ENCODE results near the gene GALNT2.

The GALNT2 gene
- long read RNA-seq, full-length matches to known transcripts: 46 of 76 reads
- long read RNA-seq, partial matches to known transcripts: 23 of 76 reads
- long read RNA-seq, other reads (novel, unspliced or antisense): 7 of 76 reads

- Histone ChIP-seq H3K4me3 (replicated peaks; ENCODE audit: insufficient read depth, low read length) (peak within 1 kb of the TSS; percentile 70), H3K27me3 (ENCODE audit: insufficient read depth, poor library complexity, severe bottlenecking) (no peaks in the 10 kb centered on the region), H3K27ac (replicated peaks) (peak within 1 kb of the TSS; percentile 92)
- DNase-seq (ENCODE audit: low read depth in 1 of 2, low spot score in 1 of 2): peak; percentile 83 to 90
- TF ChIP-seq CTCF (IDR thresholded peaks at IDR 0.05; ENCODE audit: insufficient read depth, low read length): no peak
- no peak for TF ChIP-seq SPI1 (IDR thresholded peaks at IDR 0.05; ENCODE audit: borderline replicate concordance, low read depth)
- no peak for TF ChIP-seq GABPA (IDR thresholded peaks at IDR 0.05; ENCODE audit: low read depth)
- TF ChIP-seq REST (IDR thresholded peaks at IDR 0.05; ENCODE audit: insufficient replicate concordance, low read depth): no peak
- TF ChIP-seq POLR2AphosphoS5 (IDR thresholded peaks at IDR 0.05; ENCODE audit: low read depth): peak; percentile 50
Observed at GRCh38 chr1:230066466-230067404, at the start of gene GALNT2. GALNT2 (plus strand) TSS chr1:230067238; CDS start chr1:230067281, 43 bp downstream.

- Histone ChIP-seq H3K27me3 (ENCODE audit: insufficient read depth, poor library complexity, severe bottlenecking) (no peaks in the 10 kb centered on the region), H3K27ac (replicated peaks) (no peak overlapping the region), H3K4me3 (replicated peaks; ENCODE audit: insufficient read depth, low read length) (no peak overlapping the region)
- DNase-seq (ENCODE audit: low read depth in 1 of 2, low spot score in 1 of 2): no peak
- no peak for TF ChIP-seq POLR2AphosphoS5 (IDR thresholded peaks at IDR 0.05; ENCODE audit: low read depth)
- no peak for TF ChIP-seq CTCF (IDR thresholded peaks at IDR 0.05; ENCODE audit: insufficient read depth, low read length)
- TF ChIP-seq SPI1 (IDR thresholded peaks at IDR 0.05; ENCODE audit: borderline replicate concordance, low read depth): no peak
- no peak for TF ChIP-seq REST (IDR thresholded peaks at IDR 0.05; ENCODE audit: insufficient replicate concordance, low read depth)
- TF ChIP-seq GABPA (IDR thresholded peaks at IDR 0.05; ENCODE audit: low read depth): no peak
Observed at GRCh38 chr1:230020451-230020850, 46.6 kb upstream of the GALNT2 start.

GRCh38 chr1:230022666-230023380 is 44.2 kb upstream of the GALNT2 start:
- TF ChIP-seq REST (IDR thresholded peaks at IDR 0.05; ENCODE audit: insufficient replicate concordance, low read depth): no peak
- TF ChIP-seq GABPA (IDR thresholded peaks at IDR 0.05; ENCODE audit: low read depth): no peak
- TF ChIP-seq POLR2AphosphoS5 (IDR thresholded peaks at IDR 0.05; ENCODE audit: low read depth): no peak
- TF ChIP-seq SPI1 (IDR thresholded peaks at IDR 0.05; ENCODE audit: borderline replicate concordance, low read depth): no peak
- TF ChIP-seq CTCF (IDR thresholded peaks at IDR 0.05; ENCODE audit: insufficient read depth, low read length): no peak
- DNase-seq (ENCODE audit: low read depth in 1 of 2, low spot score in 1 of 2): no peak
- no peak overlapping the region for H3K4me3 ChIP-seq (replicated peaks; ENCODE audit: insufficient read depth, low read length)
- no peak overlapping the region for H3K27ac ChIP-seq (replicated peaks)
- H3K27me3 ChIP-seq (ENCODE audit: insufficient read depth, poor library complexity, severe bottlenecking): no peaks in the 10 kb centered on the region
